HCT116 (cell line): ENCODE results near the gene ABHD4. TPM values are rescaled to one million over a fixed set of nuclear protein-coding genes. Genes with fewer than 3 reads are reported as not detected.
"Not testable (repeated sequence)": the region's sequence is repeated elsewhere in the genome, so short reads cannot be mapped to it uniquely, and the experiment has no call there.

Experiments used
- ATAC-seq: fragments of 200-7000 bp; cut with Tn5 transposase; 2 replicates; pipeline ENCODE4 v1.9.1; 2020; ENCODE audit warnings: mild to moderate bottlenecking, moderate library complexity
- BruUV-seq: library from RNA; stranded (reverse); fragments of 400-500 nt; replicated peaks from 2 replicates; lab custom pipeline; 2021; lab: Mats Ljungman, UMichigan
- CTCF ChIA-PET: fragments of 300-600 bp; sonication (Branson Sonifier 250); formaldehyde crosslinking; loops from one replicate; lab custom pipeline; 2021; ENCODE audit warnings: antibody characterized with exemption; lab: Charles Lee
- POLR2A ChIA-PET: fragments of 300-600, 350-600 bp; sonication (Branson Sonifier 250); formaldehyde crosslinking; loops from one replicate; lab custom pipeline; 2021; ENCODE audit warnings: antibody characterized with exemption; lab: Charles Lee
- RAD21 ChIA-PET, 2 experiments: fragments of 300-600 bp; sonication (Branson Sonifier 250); formaldehyde crosslinking; loops; one replicate each; lab custom pipeline; 2023; ENCODE audit warnings: low total read pairs in 2 of 2; ENCODE audit not compliant: uncharacterized antibody in 2 of 2, unreplicated experiment in 2 of 2, low non-redundant PET in 1 of 2; lab: Charles Lee
- DNase-seq: peaks from one replicate; pipeline ENCODE4 v3.0.0-alpha.2; 2010; ENCODE audit warnings: low read depth, low spot score
- H2AFZ ChIP-seq: fragments of 200-600 bp; shearing (Covaris generic), sonication (generic); 2 replicates; pipeline ENCODE4 v1.6.1; 2017; ENCODE audit warnings: low read depth, mixed run types, mixed read lengths, antibody characterized with exemption, low read length; ENCODE audit not compliant: poor library complexity, severe bottlenecking
- H3K27ac ChIP-seq: 2 replicates; pipeline ENCODE4 v1.5.1; 2012; ENCODE audit warnings: low read depth, low read length
- H3K27me3 ChIP-seq: fragments of 200-600 bp; sonication (generic); 2 replicates; pipeline ENCODE4 v1.6.1; 2016; ENCODE audit warnings: mixed run types, low read length, mixed read lengths; ENCODE audit not compliant: insufficient read depth
- H3K36me3 ChIP-seq, 2 experiments: fragments of 200-500 bp in 1 of 2; fragments of 200-600 bp in 1 of 2; sonication (Bioruptor generic) in 1 of 2; sonication (generic) in 1 of 2; 2 replicates each; pipeline versions ENCODE4 v1.5.1 to v1.6.1; 2014 to 2016; ENCODE audit warnings: low read length in 2 of 2, inconsistent platforms in 1 of 2, mixed read lengths in 1 of 2, mixed run types in 1 of 2; ENCODE audit not compliant: insufficient read depth in 2 of 2, control insufficient read depth in 1 of 2
- H3K4me1 ChIP-seq, 2 experiments: fragments of 200-600 bp in 1 of 2; sonication (generic) in 1 of 2; 2 replicates each; pipeline versions ENCODE4 v1.5.1 to v1.6.1; 2012 to 2017; ENCODE audit warnings: low read length in 2 of 2, inconsistent platforms in 1 of 2, mild to moderate bottlenecking in 1 of 2, mixed read lengths in 1 of 2, mixed run types in 1 of 2, moderate library complexity in 1 of 2; ENCODE audit not compliant: insufficient read depth in 2 of 2, control insufficient read depth in 1 of 2
- H3K4me2 ChIP-seq: fragments of 200-600 bp; sonication (generic); 2 replicates; pipeline ENCODE4 v1.6.1; 2017; ENCODE audit warnings: mixed run types, low read length, mixed read lengths
- H3K4me3 ChIP-seq, 2 experiments: fragments of 200-600 bp in 1 of 2; sonication (generic) in 1 of 2; replicated peaks in 1 of 2; 2 replicates each; pipeline ENCODE4 v1.5.1; 2011 to 2016; ENCODE audit warnings: low read length in 2 of 2, control low read depth in 1 of 2, low read depth in 1 of 2, mild to moderate bottlenecking in 1 of 2, mixed read lengths in 1 of 2, mixed run types in 1 of 2
- H3K79me2 ChIP-seq: fragments of 200-600 bp; sonication (generic); 2 replicates; pipeline ENCODE4 v1.6.1; 2017; ENCODE audit warnings: mild to moderate bottlenecking, mixed run types, low read length, moderate library complexity, mixed read lengths; ENCODE audit not compliant: insufficient read depth
- H3K9ac ChIP-seq: fragments of 200-600 bp; sonication (generic); 2 replicates; pipeline ENCODE4 v1.6.1; 2016; ENCODE audit warnings: low read length, mixed read lengths
- H3K9me2 ChIP-seq: fragments of 200-600 bp; sonication (generic), shearing (Covaris generic); 2 replicates; pipeline ENCODE4 v1.6.1; 2017; ENCODE audit warnings: mixed run types, mild to moderate bottlenecking, moderate library complexity; ENCODE audit not compliant: insufficient read depth
- H3K9me3 ChIP-seq, 2 experiments: fragments of 200-500 bp in 1 of 2; fragments of 200-600 bp in 1 of 2; sonication (Bioruptor generic) in 1 of 2; sonication (generic) in 1 of 2; 2 replicates each; pipeline ENCODE4 v1.6.1; 2014 to 2017; ENCODE audit warnings: low read length in 2 of 2, mixed read lengths in 2 of 2, inconsistent platforms in 1 of 2, low read depth in 1 of 2, mild to moderate bottlenecking in 1 of 2, mixed run types in 1 of 2, moderate library complexity in 1 of 2; ENCODE audit not compliant: control insufficient read depth in 1 of 2, insufficient read depth in 1 of 2
- H4K20me1 ChIP-seq: fragments of 200-600 bp; sonication (generic), shearing (Covaris generic); 2 replicates; pipeline ENCODE4 v1.6.1; 2017; ENCODE audit warnings: mixed run types, mild to moderate bottlenecking, moderate library complexity; ENCODE audit not compliant: insufficient read depth
- ATF3 ChIP-seq: IDR thresholded peaks from 2 replicates; pipeline ENCODE4 v1.6.1; 2012
- CEBPB ChIP-seq: IDR thresholded peaks from 2 replicates; pipeline ENCODE4 v1.6.1; 2012; ENCODE audit warnings: low read depth
- ELF1 ChIP-seq: IDR thresholded peaks from 2 replicates; pipeline ENCODE4 v1.6.1; 2012; ENCODE audit warnings: low read depth, borderline replicate concordance
- EZH2phosphoT487 ChIP-seq: fragments of 200-600 bp; IDR thresholded peaks from 2 replicates; pipeline ENCODE4 v1.6.1; 2018; ENCODE audit warnings: antibody characterized with exemption, borderline replicate concordance
- JUND ChIP-seq: IDR thresholded peaks from 2 replicates; pipeline ENCODE4 v1.6.1; 2012
- RAD21 ChIP-seq: IDR thresholded peaks from 2 replicates; pipeline ENCODE4 v1.6.1; 2012; ENCODE audit warnings: low read depth, mild to moderate bottlenecking
- SP1 ChIP-seq: IDR thresholded peaks from 2 replicates; pipeline ENCODE4 v1.6.1; 2012; ENCODE audit warnings: low read depth
- YY1 ChIP-seq: IDR thresholded peaks from 2 replicates; pipeline ENCODE4 v1.6.1; 2011; ENCODE audit warnings: low read length, low read depth, moderate library complexity, mild to moderate bottlenecking; ENCODE audit not compliant: insufficient replicate concordance; ENCODE audit errors: extremely low read depth
- ZFX ChIP-seq: fragments of 450-650 bp; IDR thresholded peaks from 2 replicates; pipeline ENCODE4 v1.6.1; 2017
- intact Hi-C: fragments of 100-400 bp; cut with micrococcal nuclease; formaldehyde crosslinking; loops from 2 replicates; pipeline ENCODE4 v1.10.0; 2022
- total RNA-seq: library from RNA; stranded (reverse); gene quantifications from one replicate; pipeline ENCODE4 v1.2.1, GENCODE V29; 2021; ENCODE audit not compliant: unreplicated experiment

ABHD4 gene
- total RNA-seq, 1 experiment from 2014 or later, result 9.4 TPM

GRCh38 chr14:22635980-22636379 is 37.9 kb downstream of the ABHD4 start:
- intact Hi-C loops, CTCF ChIA-PET, H3K4me2 ChIP-seq, POLR2A ChIA-PET, H3K27me3 ChIP-seq, H3K27ac ChIP-seq, H3K9me3 ChIP-seq, H3K4me3 ChIP-seq, H3K4me1 ChIP-seq, H3K79me2 ChIP-seq, ATAC-seq, H3K36me3 ChIP-seq, BruUV-seq, H3K9ac ChIP-seq, DNase-seq, RAD21 ChIA-PET, H4K20me1 ChIP-seq, H3K9me2 ChIP-seq, H2AFZ ChIP-seq: not testable (repeated sequence)

GRCh38 chr14:22640192-22640591 is 42.1 kb downstream of the ABHD4 start:
- Histone ChIP-seq H3K4me1 (peaks cover 0 to 13% of the 10 kb centered on the region in 2 experiments; a peak in 1 of 4 replicates), H2AFZ (no peak overlapping the region), H3K9me3 (no peaks in the 10 kb centered on the region), H3K27ac (no peak overlapping the region), H4K20me1 (no peaks in the 10 kb centered on the region), H3K4me2 (no peak overlapping the region), H3K27me3 (no peaks in the 10 kb centered on the region), H3K9me2 (no peaks in the 10 kb centered on the region), H3K36me3 (no peaks in the 10 kb centered on the region), H3K9ac (no peak overlapping the region), H3K4me3 (no peak overlapping the region), H3K79me2 (no peaks in the 10 kb centered on the region)
- POLR2A ChIA-PET, result interaction anchor here (1.2 kb wide), 1 partner anchor 11 kb away, joined by 3 read pairs; no protein-coding TSS in a partner anchor
- DNase-seq, result no peak
- ATAC-seq, result no peak
- intact Hi-C loops, result no loop called here
- RAD21 ChIA-PET, result no interaction called here
- no TSS peak for BruUV-seq
- TF ChIP-seq ELF1, result no peak
- TF ChIP-seq CEBPB, result no peak
- TF ChIP-seq JUND, result no peak
- TF ChIP-seq YY1, result no peak
- no peak for TF ChIP-seq ATF3
- TF ChIP-seq SP1, result no peak
- TF ChIP-seq RAD21, result no peak
- no peak for TF ChIP-seq EZH2phosphoT487
- TF ChIP-seq ZFX, result no peak
- CTCF ChIA-PET, result interaction anchor here (3.0 kb wide), 1 partner anchor 70 kb away, joined by 16 read pairs; no protein-coding TSS in a partner anchor
